GM23248 (cell line): Measurements from ENCODE around the gene CSRP1.

Experiments
- EZH2 ChIP-seq: fragments of 200-600 bp; sonication (generic); IDR thresholded peaks from 2 replicates; pipeline ENCODE4 v1.6.1; 2018; ENCODE audit warnings: antibody characterized with exemption, mild to moderate bottlenecking; ENCODE audit not compliant: insufficient read depth, poor library complexity, severe bottlenecking
- EZH2phosphoT487 ChIP-seq: fragments of 200-600 bp; sonication (generic); IDR thresholded peaks from 2 replicates; pipeline ENCODE4 v1.6.1; 2018; ENCODE audit warnings: antibody characterized with exemption, moderate library complexity, mild to moderate bottlenecking, low read depth; ENCODE audit not compliant: insufficient read depth

DNA sequence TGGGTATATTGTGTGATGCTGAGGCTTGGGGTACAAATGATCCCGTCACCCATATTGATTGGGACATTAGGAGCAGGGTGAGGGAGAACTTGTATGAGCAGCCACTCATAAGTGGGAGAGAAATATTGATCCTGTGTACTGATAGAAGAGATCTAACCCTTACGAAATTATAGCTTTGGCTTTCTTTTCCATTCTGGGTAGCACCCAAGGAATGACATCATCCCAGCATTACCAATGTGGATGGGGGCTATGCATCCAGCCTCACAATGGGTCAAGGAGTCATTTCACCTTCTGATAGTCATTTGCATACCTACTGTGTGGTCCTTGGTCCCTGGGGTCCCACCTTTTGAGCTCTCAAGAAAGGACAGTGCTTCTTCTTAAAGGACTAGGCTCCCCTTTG, 30.1 kb upstream of the CSRP1 start:
- TF ChIP-seq EZH2 (no peak), EZH2phosphoT487 (no peak)
